GM18511 (cell line): ENCODE data around the gene PAXX.

Source experiments
- ATAC-seq: cut with Tn5 transposase; IDR thresholded peaks from one replicate; pipeline ENCODE4 v1.9.1; 2021; ENCODE audit warnings: mild to moderate bottlenecking, moderate library complexity; ENCODE audit not compliant: unreplicated experiment

PAXX gene

DNA sequence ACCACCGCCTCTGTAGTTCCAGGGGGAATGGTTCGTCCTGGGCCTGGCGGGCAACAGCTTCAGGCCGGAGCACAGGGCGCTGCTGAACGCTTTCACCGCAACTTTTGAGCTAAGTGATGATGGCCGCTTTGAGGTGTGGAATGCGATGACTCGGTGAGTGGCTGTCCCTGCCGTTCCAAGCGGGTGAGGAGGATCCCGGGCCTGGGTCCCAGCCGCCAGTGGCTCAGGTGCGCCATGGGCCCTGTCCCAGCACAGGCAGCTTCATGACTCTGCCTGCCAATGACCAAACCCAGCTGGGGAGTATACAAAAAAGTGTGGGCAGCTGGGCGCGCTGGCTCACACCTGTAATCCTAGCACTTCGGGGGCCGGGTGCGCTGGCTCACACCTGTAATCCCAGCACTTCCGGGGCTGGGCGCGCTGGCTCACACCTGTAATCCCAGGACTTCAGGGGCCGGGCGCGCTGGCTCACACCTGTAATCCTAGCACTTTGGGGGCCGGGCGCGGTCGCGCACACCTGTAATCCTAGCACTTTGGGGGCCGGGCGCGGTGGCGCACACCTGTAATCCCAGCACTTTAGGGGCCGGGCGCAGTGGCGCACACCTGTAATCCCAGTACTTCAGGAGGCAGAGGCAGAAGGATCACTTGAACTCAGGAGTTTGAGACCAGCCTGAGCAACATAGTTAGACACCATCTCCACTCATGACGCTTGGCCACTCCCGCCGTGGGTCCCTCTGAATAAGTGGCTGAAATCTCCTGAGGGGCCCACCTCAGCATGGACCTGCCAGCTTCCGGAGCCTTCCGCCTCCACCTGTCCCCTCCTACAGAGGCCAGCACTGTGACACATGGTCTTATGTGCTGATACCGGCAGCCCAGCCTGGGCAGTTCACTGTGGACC, 39.1 kb upstream of the PAXX start:
- ATAC-seq = no peak

DNA sequence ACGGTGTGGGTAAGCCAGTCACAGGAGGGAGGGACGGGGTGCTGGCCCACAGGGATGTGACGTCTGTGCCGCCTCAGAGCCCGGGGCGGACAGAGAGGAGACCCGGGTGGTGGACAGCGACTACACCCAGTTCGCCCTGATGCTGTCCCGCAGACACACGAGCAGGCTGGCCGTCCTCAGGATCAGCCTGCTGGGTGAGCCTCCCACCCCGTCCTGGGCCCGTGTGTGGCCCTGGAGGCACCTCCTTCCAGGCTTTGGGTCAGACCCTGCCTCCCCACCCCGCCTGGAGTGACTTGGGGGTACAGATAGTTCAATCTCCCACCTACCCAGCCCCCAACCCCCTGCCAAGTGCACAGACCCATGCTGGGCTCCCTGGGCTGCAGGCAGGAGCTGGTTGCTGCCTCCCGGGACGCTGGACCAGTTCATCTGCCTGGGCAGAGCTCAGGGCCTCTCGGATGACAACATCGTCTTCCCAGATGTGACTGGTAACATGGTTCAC, 38.4 kb upstream of the PAXX start:
- ATAC-seq = no peak

DNA sequence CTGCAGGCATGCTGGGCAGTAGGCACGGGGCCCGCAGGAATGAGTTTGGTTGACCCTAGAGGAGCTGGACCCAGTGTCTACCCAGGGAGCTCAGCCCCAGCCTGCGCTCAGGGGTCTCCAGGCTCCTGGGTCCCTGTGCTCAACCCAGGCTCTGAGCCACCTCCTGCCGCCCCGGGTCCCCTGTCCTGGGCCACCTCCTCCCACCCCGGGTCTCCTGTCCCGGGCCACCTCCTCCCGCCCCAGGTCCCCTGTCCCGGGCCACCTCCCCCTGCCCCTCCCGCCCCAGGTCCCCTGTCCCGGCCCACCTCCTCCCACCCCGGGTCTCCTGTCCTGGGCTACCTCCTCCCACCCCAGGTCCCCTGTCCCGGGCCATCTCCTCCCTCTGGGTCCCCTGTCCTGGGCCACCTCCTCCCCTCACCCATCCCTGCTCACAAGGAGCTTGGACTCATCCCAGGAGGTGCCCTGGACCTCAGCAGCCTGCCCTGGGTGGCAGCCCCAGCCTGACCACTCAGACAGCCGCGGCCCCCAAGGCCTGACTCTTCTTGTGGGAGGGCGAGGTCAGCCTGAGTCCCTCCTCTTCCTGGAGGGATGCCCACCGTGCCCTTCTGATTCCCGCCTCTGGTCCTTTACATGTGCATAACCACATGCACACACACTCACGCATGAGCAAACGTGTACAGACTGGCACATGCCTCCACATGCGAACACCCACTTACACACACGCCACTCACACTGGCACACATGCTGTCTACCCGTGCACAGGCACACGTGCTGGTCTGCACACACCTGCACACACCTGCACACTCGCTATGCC, 37.7 kb upstream of the PAXX start:
- ATAC-seq = no peak

DNA sequence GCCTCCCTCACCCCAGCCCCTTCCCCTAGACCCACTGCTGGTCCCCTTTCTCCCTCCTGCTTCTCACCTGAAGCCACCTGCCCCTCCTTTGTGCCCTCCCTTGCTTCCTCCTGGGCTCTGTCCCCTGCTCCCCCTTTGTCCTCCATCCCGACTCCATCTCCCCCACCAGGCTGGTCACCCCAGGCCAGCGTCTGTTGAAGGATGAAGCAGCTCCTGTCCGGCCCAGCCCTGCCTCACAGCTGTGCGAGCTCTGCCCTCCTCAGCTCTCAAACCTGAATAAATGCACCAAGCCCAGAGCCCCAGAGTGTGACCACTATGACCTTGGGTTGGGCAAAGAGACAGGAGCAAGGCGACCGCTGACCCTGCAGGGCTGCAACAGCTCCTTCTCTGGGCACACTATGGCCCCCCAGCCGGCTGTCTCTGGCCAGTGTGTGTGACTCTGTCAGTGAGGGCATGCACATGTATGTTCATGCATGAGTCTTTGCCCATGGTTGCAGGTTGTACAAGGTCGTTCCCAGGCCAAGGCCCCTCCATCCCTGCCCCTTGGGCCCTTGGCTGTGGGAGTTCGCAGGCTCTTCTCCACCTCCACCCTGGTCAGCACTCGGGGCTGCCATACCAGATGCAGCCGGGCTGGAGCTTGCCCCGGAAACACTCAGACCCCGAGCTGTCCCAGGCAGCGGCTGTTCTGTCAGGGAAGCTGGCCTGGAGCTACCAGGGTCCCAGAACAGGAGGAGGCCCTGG, 36.9 kb upstream of the PAXX start:
- no peak for ATAC-seq

DNA sequence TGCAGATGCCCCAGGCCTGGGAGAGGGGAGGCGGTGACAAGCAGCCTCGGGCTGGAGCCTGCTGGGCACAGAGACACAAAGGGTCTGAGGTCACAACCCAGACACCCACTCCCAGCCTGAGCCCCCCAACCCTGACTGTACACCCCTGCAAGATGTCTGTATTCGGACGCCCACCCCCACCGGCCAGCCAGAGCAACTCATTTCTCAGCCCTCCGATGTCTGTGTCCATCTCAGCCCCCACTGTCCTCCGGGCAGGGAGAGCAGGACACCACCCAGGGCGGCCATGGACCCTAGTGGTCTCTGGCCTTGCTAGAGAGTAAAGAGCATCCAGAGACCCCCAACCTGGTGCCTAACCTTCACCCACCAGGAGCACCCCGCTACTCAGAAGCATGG, 36.3 kb upstream of the PAXX start:
- ATAC-seq = no peak

DNA sequence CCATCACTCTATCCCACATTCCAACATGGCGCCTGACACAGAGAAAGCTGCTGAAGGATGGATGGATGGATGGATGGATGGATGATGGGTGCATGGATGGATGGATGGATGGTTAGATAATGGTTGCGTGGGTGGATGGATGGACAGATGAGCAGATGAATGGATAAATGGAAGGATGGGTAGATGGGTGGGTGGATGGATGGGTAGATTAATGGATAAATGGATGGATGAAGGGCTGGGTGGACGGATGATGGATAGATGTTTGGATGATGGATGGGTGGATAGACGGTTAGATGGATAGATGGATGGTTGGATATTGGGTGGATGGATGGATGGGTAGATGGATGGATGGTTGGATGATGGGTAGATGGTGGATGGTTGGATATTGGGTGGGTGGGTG, 35.6 kb upstream of the PAXX start:
- ATAC-seq = no peak

DNA sequence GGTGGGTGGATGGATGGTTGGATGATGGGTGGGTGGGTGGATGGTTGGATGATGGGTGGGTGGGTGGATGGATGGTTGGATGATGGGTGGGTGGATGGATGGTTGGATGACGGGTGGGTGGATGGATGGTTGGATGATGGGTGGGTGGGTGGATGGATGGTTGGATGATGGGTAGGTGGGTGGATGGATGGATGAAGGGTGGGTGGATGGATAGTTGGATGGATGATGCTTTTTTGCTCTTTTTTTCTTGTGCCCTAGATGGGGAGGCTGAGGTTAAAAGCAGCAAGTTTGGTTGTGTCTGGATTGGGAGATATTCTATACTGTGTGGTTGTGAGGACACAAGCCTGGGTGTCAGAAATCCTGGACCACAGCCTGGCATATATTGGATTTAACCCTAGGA, 34.8 kb upstream of the PAXX start:
- ATAC-seq = no peak

DNA sequence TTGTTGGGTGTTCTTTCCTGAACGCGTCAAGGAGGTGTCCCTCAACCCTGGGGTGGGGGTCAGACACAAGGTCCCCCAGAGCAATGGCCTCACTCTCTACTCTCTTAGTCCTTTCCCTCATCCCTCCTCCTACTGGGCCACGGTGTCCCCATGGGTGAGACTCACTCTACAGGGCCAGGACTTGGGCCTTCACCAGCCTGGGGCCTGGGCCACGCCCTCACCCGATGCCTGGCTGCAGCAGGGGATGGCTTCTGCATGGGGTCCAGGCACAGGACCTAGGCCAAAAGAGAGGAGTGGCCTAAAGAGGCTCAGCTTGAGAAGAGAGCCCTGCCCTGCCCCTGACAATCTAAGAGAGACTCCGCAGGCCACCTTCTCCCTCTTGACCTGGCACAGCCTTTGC, 34.3 kb upstream of the PAXX start:
- ATAC-seq = no peak

DNA sequence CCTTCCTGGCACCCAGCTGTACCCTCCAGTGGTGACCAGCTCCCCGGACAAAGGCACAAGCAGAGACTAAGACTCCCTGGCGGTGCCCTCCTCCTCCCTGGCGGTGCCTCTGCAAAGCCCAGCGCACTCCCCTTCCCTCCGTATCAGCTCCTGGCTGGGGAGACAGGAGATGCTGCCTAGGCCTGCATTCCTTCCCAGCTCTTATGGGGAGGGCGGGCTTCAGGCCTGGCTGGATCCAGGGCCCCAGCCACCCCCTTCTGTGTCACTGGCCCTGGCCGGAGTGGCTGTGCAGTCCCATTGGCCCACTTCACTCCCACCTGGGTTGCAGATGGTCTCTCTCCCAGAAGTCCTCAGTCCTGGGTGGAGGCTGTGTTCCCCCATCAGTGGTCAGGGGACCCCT, 33.7 kb upstream of the PAXX start:
- ATAC-seq = no peak

DNA sequence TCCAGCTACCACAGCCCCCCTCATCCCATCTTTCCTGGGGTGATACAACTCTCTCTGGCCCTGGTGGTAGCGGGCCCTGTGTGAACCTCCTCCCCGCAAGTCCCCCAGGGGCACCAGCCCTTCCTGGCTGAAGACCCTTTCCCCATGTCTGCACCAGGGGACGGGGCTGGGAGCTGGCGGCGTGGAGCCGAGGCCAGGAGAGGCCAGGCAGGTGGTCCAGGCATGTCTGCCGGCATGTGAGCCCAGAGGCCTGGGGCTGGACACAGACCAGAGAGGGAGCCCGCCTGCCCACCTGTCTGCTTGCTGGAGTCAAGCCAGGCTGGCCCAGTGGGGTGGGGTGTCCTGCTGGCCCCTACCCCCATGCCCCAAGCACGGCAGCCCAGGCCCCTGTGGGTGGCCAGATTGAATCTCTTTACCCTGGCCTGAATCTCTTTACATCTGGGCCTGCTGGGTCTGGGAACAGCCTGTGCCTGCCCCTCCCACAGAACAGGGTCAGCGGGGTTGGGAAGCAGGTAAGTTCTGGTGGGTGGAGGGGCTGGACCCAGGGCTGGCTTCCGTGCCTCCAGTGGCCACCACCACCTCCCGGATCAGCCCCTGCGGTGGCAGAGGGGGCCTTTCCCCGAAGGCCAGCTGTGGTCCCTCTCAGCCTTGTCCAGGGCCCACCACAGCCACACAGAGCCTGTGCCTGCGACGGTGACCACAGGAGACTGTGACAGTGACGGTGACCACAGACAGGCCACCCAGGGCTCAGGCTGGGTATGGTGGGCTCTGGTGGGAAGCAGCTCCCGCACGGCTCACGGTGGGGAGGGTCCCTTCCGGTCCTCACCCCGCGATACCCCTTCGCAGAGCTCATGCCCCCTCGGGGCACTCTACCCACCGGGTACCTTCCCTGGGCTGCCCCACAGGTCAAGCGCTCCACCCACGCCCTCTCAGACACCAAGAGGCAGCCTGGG, 33.0 kb upstream of the PAXX start:
- ATAC-seq = no peak

DNA sequence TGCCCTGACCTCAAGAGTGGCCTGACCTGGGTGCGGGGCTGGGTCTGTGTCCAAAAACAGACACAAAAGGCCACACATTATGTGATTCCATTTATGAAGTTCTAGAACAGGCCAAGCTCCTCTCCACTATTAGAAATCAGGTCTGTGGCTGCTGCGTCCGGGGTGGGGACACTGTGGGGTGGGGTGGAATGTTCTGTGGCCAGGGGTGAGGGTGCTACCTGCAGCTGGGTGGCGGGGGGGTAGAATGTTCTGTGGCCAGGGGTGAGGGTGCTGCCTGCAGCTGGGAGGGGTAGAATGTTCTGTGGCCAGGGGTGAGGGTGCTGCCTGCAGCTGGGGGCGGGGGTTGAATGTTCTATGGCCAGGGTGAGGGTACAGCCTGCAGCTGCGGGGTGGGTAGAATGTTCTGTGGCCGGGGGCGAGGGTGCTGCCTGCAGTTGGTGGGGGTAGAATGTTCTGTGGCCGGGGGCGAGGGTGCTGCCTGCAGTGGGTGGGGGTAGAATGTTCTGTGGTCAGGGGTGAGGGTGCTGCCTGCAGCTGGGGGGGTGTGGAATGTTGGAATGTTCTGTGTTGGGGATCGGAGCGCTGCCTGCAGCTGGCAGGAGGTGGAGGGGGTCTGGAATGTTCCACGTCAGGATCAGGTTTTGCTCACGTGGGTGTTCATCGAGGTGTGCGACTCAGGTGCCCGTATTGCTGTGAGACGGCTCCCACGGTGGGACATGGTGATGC, 31.8 kb upstream of the PAXX start:
- ATAC-seq = no peak

DNA sequence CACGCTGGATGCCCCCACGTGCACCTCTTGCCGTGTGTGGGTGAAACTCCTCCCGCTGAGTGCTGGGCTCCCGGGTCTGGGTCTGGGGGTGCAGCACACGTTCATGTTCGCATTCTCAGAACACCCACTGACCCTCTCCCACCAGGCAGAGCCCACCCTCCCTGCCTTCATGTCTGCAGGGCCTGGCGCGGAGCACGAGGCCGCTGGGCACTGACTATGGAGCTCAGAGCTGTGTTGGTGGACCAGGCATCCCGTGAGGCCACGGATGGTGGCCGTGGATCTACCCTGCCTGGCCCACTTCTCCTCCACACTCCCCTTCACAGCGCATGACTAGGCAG, 31.3 kb upstream of the PAXX start:
- no peak for ATAC-seq

DNA sequence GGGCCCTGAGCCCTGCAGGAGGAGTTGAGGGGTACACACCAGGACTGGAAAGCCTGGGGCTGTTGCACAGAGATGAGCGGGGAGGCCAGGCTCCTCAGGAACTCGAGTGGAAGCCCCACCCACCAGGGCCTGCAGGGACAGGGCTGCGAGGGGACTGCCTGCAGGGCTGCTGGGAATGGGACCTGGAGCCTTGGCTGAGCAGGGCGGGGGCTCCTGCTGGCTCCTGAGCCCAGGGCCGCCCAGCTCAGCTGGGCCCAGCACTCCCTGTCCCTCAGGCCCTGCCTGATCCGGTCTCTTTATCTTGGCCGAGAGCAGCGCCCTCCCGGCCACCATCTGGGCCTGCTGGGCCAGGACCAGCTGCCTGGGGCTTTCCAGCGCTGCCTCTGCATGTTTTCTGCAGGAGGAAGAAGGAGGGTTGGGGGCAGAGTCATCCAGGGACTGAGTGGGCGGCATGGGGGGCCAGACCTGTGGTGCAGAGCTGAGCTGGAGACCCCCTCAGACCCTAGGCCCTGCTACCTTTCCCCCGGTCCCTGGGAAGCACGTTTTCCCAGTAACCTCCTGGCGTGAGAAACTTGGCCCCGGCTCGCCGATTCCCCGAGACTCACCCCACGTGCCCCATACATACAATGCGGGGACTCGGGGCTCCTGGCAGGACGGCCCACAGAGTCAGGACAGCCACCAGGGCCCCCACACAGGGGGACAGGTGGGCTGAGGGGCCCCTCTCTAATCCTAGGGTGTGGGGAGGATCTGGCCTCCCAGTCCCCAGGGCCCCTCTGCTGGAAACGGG, 30.8 kb upstream of the PAXX start:
- ATAC-seq = no peak

DNA sequence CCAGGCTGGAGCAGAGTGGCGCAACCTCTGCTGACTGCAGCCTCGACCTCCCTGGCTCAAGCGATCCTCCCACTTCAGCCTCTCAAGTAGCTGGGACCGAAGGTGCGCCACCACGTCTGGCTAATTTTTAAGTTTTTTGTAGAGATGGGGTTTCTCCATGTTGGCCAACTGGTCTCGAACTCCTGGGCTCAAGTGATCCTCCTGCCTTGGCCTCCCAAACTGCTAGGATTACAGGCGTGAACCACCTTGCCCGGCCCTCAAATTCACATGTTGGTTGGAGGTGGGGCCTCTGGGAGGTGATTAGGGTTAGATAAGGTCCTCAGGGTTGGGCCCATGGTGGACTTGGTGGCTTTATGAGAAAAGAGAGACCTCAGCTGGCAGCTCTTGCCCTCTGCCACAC, 30.1 kb upstream of the PAXX start:
- ATAC-seq = no peak

DNA sequence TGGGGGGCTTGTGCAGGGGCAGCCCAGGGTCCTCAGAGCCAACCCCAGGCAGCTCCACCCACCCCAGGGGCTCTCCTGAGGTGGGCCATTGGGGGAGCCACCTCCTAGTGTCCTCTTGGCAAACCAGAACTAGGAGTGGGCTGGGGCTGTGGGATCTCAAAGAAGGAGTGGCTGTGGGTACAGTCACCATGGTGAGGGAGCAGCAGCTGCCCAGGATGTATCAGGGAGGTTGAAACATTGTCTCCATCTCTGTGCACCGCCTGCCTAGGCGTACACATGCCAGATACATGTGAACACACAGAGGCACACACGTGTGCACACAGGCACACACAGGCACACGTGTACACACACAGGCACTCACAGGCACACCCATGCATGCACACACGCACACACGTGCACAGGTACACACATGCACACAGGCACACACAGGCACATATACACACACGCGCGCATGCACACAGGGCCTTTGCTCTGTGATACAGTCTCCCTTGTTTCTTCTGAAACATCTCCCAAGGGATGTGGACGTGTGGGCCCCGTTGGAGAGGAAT, 29.4 kb upstream of the PAXX start:
- ATAC-seq = no peak

DNA sequence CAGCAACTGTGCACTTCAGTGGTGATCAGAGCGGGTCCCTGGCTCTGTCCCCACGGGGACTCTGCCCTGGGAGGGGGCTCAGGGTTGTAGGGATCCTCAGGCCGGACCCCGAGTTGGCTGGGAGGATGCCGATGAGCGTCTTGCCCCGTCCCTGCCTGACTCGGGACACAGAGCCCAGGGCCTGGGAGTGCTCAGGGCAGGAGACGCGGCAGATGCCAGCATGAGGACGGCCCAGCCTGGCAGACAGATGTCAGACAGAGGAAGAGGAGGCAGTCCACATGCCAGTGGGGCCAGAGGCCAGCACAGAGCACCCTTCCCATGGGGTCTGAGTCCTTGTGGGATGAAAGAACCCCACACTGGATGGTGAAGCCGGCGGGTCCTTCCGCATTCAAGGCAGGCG, 28.9 kb upstream of the PAXX start:
- no peak for ATAC-seq

DNA sequence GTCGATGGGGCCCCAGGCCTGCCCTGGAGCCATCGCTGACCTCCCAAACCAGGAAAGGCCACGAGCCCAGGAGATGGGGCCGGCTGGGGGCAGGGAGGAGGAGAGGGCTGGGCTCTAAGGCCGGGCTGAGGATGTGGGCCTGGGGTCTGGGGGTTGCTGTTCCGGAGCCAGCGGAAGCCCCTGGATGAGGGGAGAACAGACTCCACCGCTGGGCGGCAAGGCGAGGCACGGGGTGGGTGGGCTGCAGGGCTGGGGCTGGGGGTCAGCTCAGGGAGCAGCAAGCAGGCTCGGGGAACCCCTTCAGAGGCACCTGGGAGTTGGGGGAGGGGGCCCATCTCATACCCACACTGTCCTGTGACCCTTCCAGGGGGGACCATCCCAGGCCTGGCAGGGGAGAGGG, 28.5 kb upstream of the PAXX start:
- no peak for ATAC-seq

DNA sequence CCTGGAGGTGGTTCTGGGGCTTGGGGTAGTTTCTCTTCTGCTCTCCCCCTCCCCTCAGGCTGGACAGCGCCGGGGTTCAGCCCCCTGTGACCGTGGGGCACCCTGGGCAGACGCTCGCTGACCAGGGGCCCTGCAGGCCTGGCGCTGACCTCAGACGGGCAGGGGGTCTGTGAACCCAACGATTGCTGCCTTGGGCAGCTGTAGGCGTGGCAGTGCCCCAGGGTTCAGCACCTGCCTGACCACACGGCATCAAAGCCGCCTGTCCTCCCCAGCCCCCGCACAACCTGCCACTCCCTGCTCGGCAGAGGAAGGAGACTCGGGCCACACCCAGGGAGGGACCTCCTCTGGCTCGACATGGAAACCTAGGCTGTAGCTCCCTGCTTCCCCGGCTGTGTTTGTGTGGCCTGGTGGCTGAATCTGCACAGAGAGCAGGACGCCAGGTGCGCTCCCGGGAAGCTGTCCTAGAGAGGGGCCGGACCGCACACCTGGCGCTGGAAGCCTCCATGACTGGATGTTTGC, 28.0 kb upstream of the PAXX start:
- ATAC-seq = no peak
